ENCODE results near the gene EML4.

- TF ChIP-seq POLR2A (IDR thresholded peaks at IDR 0.05) (no peak), CTCF (IDR thresholded peaks at IDR 0.05) (no peak)
These were observed 1.7 kb downstream of the EML4 start for GRCh38 chr2:42170619-42171395.

Data from ovary (tissue), 3 donors.